PC-9 (cell line): ENCODE data around the gene ADRA2B. TPM values are rescaled to one million over a fixed set of nuclear protein-coding genes. Genes with fewer than 3 reads are reported as not detected.

ENCODE experiments used
- BruUV-seq: library from RNA; stranded (reverse); fragments of 400-500 nt; replicated peaks from 2 replicates; lab custom pipeline; 2021; lab: Mats Ljungman, UMichigan
- CTCF ChIA-PET: fragments of 300-600 bp; sonication (Branson Sonifier 250); formaldehyde crosslinking; loops from one replicate; lab custom pipeline; 2022; ENCODE audit warnings: antibody characterized with exemption; lab: Charles Lee
- POLR2A ChIA-PET: fragments of 300-600 bp; sonication (Branson Sonifier 250); formaldehyde crosslinking; loops from one replicate; lab custom pipeline; 2022; ENCODE audit warnings: antibody characterized with exemption; ENCODE audit not compliant: unreplicated experiment; lab: Charles Lee
- DNase-seq, 2 experiments: peaks; one replicate each; pipeline versions ENCODE4 v3.0.0 to v3.0.0-alpha.2; 2015 to 2022; ENCODE audit warnings: mixed read lengths in 1 of 2
- H2AFZ ChIP-seq: fragments of 200-600 bp; sonication (generic); 2 replicates; pipeline ENCODE4 v1.8.1; 2017; ENCODE audit warnings: antibody characterized with exemption
- H3F3A ChIP-seq: fragments of 200-600 bp; sonication (generic); 2 replicates; pipeline ENCODE4 v1.8.1; 2017; ENCODE audit warnings: antibody characterized with exemption, mild to moderate bottlenecking, low read depth; ENCODE audit not compliant: insufficient read depth
- H3K27ac ChIP-seq: fragments of 200-600 bp; sonication (generic); 2 replicates; pipeline ENCODE4 v1.6.1; 2016; ENCODE audit warnings: mixed run types
- H3K27me3 ChIP-seq: fragments of 200-600 bp; sonication (generic); 2 replicates; pipeline ENCODE4 v1.6.1; 2016; ENCODE audit warnings: low read depth, mixed run types; ENCODE audit not compliant: insufficient read depth
- H3K36me3 ChIP-seq: fragments of 200-600 bp; sonication (generic); 2 replicates; pipeline ENCODE4 v1.6.1; 2016; ENCODE audit warnings: low read depth, mixed run types
- H3K4me1 ChIP-seq: fragments of 200-600 bp; sonication (generic); replicated peaks from 2 replicates; pipeline ENCODE4 v1.6.1; 2016; ENCODE audit warnings: mixed run types; ENCODE audit not compliant: insufficient read depth
- H3K4me2 ChIP-seq: fragments of 200-600 bp; sonication (generic); 2 replicates; pipeline ENCODE4 v1.6.1; 2017; ENCODE audit warnings: mixed run types
- H3K4me3 ChIP-seq: fragments of 200-600 bp; sonication (generic); 2 replicates; pipeline ENCODE4 v1.6.1; 2016; ENCODE audit warnings: mixed run types
- H3K79me2 ChIP-seq: fragments of 200-600 bp; sonication (generic); 2 replicates; pipeline ENCODE4 v1.6.1; 2017; ENCODE audit warnings: low read depth, mixed run types
- H3K9me2 ChIP-seq: fragments of 200-600 bp; sonication (generic); 2 replicates; pipeline ENCODE4 v1.8.1; 2017; ENCODE audit warnings: mild to moderate bottlenecking; ENCODE audit not compliant: insufficient read depth
- H3K9me3 ChIP-seq: fragments of 200-600 bp; sonication (generic); 2 replicates; pipeline ENCODE4 v1.8.1; 2016; ENCODE audit warnings: low read depth; ENCODE audit not compliant: insufficient read depth
- H4K20me1 ChIP-seq: fragments of 200-600 bp; sonication (generic); 2 replicates; pipeline ENCODE4 v1.8.1; 2017; ENCODE audit not compliant: insufficient read depth
- CTCF ChIP-seq: fragments of 200-600 bp; sonication (generic); conservative IDR thresholded peaks from 2 replicates; pipeline ENCODE4 v1.6.1; 2017; ENCODE audit warnings: mixed run types, antibody characterized with exemption, mild to moderate bottlenecking, moderate library complexity
- EZH2 ChIP-seq: fragments of 200-600 bp; sonication (generic); IDR thresholded peaks from 2 replicates; pipeline ENCODE4 v1.8.0; 2017; ENCODE audit warnings: antibody characterized with exemption, low read depth
- intact Hi-C: fragments of 100-400 bp; cut with micrococcal nuclease; formaldehyde crosslinking; loops from one replicate; pipeline ENCODE4 v1.10.0; 2022; ENCODE audit not compliant: unreplicated experiment
- total RNA-seq: library from RNA; stranded (reverse); gene quantifications from 2 replicates; pipeline ENCODE4 v1.2.3, GENCODE V29; 2021

The ADRA2B gene
- total RNA-seq, 1 experiment from 2014 or later, result 0.26 TPM

GRCh38 chr2:96112501-96113366, 3.6 kb downstream of the ADRA2B start:
- Histone ChIP-seq H2AFZ (no peak overlapping the region), H3F3A (no peaks in the 10 kb centered on the region), H3K4me2 (no peak overlapping the region), H3K27me3 (peaks cover 33% of the 10 kb centered on the region), H3K9me3 (no peaks in the 10 kb centered on the region), H3K4me3 (no peak overlapping the region), H3K4me1 (peaks cover 5% of the 10 kb centered on the region; the same call in 1 of the 2 replicates), H3K79me2 (no peaks in the 10 kb centered on the region), H3K36me3 (no peaks in the 10 kb centered on the region), H3K9me2 (no peaks in the 10 kb centered on the region), H4K20me1 (no peaks in the 10 kb centered on the region), H3K27ac (no peak overlapping the region)
- no peak for TF ChIP-seq EZH2
- TF ChIP-seq CTCF, result no peak
- CTCF ChIA-PET, result no interaction called here
- POLR2A ChIA-PET, result no interaction called here
- intact Hi-C loops, result loop anchor here (5.0 kb wide), 1 partner anchor 35 kb away; no protein-coding TSS in a partner anchor
- no TSS peak for BruUV-seq
- DNase-seq, result no peak

GRCh38 chr2:96111823-96112500, 4.4 kb downstream of the ADRA2B start:
- no peak for DNase-seq
- Histone ChIP-seq H3K27me3 (peaks cover 32% of the 10 kb centered on the region), H3K9me2 (no peaks in the 10 kb centered on the region), H3F3A (no peaks in the 10 kb centered on the region), H4K20me1 (no peaks in the 10 kb centered on the region), H3K4me1 (no peaks in the 10 kb centered on the region), H3K27ac (no peak overlapping the region), H3K79me2 (no peaks in the 10 kb centered on the region), H2AFZ (no peak overlapping the region), H3K4me3 (no peak overlapping the region), H3K9me3 (no peaks in the 10 kb centered on the region), H3K36me3 (no peaks in the 10 kb centered on the region), H3K4me2 (no peak overlapping the region)
- intact Hi-C loops, result loop anchor here (5.0 kb wide), 1 partner anchor 35 kb away; no protein-coding TSS in a partner anchor
- TF ChIP-seq CTCF, result no peak
- no peak for TF ChIP-seq EZH2
- ChIA-PET POLR2A (no interaction called here), CTCF (no interaction called here)
- BruUV-seq, result no TSS peak

GRCh38 chr2:96111257-96111640, 5.1 kb downstream of the ADRA2B start:
- H3K9me3 ChIP-seq, result no peaks in the 10 kb centered on the region
- no peaks in the 10 kb centered on the region for H3K9me2 ChIP-seq
- ChIA-PET POLR2A (no interaction called here), CTCF (interaction anchor here (0.6 kb wide), 1 partner anchor 250 kb away, joined by 3 read pairs; no protein-coding TSS in a partner anchor)
- no peak overlapping the region for H3K4me2 ChIP-seq
- H3K79me2 ChIP-seq, result no peaks in the 10 kb centered on the region
- H3K4me3 ChIP-seq, result no peak overlapping the region
- H2AFZ ChIP-seq, result no peak overlapping the region
- no peaks in the 10 kb centered on the region for H3F3A ChIP-seq
- no peaks in the 10 kb centered on the region for H3K4me1 ChIP-seq
- peaks cover 32% of the 10 kb centered on the region for H3K27me3 ChIP-seq
- no peak overlapping the region for H3K27ac ChIP-seq
- TF ChIP-seq EZH2 (no peak), CTCF (no peak)
- no peaks in the 10 kb centered on the region for H3K36me3 ChIP-seq
- BruUV-seq, result no TSS peak
- H4K20me1 ChIP-seq, result no peaks in the 10 kb centered on the region
- intact Hi-C loops, result loop anchor here (5.0 kb wide), 1 partner anchor 34 kb away; no protein-coding TSS in a partner anchor
- no peak for DNase-seq
